EH (cell line): Measurements from ENCODE around the gene VEPH1.

ENCODE experiments used
- DNase-seq: peaks from one replicate; pipeline ENCODE4 v3.0.0-alpha.2; 2015; ENCODE audit warnings: low read depth

VEPH1 gene

DNA sequence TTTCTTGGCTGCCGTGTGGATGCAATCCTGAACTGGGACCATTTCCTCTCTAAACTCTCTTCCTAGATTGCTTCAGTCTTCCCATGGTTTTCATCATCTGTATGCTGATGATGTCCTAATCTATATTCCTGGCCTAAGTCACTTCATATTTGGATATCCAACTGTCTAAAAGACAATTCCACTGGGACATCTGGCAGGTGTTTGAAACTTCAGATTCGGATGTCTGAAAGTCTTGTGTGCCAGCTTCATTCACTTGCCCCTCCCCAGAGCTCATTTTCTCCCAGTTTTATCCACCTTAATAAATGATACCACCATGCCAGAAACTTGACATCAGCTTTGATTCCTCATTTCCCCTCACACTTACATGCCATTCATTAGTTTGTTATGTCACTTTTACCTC lies 201.5 kb downstream of the VEPH1 start:
- no peak for DNase-seq

DNA sequence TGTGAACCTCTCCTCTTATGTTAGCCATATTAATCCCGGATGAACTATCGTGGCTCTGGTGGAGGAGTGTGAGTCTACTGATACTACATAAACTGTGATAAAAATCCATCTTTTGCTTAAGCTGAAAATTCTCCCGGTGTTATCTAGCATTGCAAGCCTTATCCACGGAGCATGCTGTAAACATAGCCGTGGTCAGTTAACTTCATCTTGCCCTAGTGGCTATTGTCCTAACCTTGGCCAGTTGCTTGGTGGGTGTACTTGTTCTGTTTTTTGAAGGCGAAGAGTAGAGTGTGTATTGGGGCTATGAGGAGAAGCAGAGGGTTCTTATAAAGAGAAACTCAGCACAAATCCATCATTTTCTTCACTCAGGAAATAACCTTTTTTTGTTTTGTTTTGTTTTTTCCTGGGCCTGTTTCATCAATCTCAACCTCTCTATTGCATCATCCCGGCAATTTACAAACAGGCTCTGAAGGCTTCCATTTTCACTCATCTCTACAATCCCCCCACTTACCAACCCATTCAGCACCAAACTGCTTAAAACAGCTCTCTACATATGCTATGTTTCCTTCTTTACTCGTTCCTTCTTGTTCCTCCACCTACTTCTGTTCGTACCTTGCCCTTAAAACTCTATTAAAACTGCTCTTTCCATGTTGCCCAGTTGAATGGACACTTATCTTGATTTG lies 202.1 kb downstream of the VEPH1 start:
- DNase-seq = no peak

DNA sequence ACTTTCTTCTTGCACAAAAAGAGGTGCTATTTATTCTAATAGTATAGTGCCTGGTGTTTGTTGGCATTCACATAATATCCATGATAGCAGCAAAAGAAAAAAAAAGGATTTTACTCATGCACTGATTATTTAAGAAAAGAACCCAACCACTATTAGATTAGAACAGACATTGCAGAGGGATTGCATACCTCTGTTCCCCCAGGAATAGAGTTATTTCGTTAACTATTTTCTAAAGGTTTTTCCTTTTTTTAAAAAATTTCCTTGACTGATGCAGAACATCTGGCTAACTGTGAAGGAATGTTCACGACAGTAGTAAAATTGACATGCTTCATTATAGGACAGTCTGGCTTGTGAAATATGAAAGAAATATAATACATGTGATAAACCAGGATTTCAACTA lies 203.1 kb downstream of the VEPH1 start:
- peak; percentile 15 for DNase-seq

DNA sequence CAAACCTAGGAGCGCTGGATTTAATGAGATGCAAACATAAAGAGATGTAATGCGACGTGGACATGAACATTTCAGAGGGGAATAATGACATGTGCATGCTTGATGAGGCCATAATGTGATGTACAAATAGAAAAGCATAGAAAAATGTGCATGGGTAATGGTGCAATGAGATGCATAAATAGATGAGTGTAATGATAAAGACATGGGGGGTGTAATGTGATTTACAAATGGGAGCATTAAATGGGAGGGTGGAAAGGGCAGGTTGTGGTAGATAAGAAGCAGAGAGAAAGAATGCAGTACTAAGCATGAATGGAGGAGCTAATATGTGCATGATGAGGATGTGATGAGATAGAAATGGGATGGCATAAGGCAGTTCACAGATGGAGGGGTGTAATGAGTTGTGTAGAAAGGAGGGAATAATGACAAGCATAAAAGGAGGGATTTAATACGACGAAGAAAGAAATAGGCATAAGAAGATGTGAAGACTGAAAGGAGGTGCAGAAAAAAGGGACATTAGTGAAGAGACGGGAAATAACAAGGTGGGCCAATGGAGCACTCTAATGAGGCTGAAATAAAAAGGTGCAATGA lies 205.8 kb downstream of the VEPH1 start:
- no peak for DNase-seq

DNA sequence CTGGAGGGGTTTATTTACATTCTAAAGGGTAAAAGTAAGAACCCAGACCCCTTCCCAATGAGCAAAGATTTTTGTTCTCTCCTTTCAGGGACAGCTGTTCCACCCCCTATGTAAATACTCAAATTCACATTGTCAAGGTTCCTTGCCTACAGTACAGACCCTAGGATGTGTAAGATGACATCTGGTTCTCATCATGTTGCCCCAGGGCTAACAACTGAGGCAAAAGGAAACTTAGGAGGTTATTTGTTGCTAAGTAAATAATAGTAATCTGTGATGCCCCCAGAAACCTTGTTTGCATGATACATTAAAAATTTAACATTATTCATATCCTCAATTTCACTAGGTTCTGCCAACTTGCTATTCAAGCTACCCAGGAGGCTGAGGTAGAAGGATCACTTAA lies 208.3 kb downstream of the VEPH1 start:
- no peak for DNase-seq

DNA sequence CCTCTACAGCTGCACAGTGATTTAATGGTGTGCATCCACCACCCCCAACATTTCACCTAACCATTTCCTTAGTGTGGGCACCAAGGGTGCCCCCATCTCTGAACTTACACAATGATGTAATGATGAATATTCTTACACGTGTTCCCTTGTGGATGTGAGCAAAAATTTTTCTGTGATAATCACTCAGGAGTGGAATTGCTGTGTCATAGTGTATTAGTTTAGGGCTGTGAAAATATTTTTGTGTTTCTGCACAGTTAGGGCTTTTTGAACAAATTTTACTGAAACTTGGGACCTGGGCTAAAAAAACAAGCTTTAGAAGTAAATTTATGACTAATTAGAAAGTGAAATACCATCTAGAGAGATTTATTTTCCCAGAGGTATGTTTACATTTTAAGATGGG lies 208.7 kb downstream of the VEPH1 start:
- DNase-seq = peak; percentile 37

DNA sequence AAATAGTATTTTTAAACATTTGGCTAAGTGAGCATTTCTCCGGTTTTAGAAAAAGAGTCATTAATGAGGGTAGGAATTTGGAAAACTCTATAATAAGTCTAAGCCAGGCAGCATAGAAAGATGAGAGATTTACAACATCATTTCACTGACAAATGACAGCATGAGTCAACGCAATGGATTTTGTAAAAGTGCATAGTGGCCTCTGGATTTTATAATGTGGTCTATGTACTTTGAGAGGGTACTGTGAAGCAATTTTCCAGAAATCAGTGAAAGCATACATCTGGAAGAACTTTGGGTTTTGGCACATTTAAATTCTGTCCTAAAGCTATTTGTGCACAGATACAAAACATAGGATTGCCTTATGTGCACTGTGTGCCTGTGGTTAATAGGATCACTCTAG lies 212.4 kb downstream of the VEPH1 start:
- peak; percentile 90 for DNase-seq

DNA sequence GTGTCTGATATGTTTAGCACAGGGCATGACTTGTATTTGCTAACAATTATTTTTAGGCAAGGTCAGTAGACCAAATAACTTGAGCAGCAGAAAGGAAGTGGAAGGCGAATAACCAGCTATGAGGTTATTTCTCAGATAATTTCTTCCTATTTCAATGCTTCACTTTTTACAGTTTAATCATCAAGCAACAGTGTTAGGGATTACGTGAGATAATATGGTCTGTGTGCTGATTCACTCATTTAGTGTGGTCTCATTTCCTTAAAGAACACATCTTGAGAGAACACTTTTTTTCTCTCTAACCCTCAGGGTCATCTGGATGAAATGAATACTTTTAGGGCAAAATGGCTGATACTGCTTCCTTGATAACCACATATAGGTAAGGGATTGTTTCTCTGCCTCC lies 217.2 kb downstream of the VEPH1 start:
- DNase-seq = no peak

DNA sequence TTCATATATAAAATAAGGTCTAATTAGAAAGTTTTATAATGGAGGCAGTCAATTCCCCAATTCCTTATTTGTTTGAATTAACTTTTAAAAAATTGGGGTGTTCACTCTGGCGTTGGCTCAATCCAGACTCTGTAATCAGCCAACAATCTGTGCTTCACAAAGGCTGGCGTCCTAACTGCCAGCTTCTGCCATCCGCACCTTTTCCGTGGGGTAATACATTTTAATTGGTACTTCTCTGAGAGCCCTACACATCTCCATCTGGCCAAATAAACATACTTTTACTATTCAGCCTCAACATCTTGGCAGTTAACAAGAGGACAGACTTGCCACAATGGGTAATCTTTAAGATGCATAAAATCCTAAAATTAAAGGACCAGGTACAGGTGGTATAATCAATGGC lies 218.1 kb downstream of the VEPH1 start:
- DNase-seq = no peak

DNA sequence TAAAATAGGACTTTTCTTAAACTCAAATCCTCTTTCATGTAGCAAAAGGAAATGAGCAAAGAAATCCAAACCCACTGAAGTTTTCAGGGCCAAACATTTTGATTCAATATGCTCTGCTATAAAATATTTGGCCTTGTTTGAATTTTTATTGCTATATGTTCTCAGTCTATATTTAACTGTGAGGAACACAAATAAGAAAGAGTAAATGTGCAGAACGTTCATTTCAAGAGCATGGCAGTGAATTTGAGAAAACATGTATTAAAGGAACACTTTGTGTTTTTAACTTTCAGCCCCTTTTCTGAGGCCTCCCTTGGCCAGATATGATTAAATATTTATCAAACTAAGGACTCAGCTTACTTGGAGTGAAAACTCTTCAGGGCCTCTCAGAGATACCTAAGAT lies 218.5 kb downstream of the VEPH1 start:
- DNase-seq = no peak

DNA sequence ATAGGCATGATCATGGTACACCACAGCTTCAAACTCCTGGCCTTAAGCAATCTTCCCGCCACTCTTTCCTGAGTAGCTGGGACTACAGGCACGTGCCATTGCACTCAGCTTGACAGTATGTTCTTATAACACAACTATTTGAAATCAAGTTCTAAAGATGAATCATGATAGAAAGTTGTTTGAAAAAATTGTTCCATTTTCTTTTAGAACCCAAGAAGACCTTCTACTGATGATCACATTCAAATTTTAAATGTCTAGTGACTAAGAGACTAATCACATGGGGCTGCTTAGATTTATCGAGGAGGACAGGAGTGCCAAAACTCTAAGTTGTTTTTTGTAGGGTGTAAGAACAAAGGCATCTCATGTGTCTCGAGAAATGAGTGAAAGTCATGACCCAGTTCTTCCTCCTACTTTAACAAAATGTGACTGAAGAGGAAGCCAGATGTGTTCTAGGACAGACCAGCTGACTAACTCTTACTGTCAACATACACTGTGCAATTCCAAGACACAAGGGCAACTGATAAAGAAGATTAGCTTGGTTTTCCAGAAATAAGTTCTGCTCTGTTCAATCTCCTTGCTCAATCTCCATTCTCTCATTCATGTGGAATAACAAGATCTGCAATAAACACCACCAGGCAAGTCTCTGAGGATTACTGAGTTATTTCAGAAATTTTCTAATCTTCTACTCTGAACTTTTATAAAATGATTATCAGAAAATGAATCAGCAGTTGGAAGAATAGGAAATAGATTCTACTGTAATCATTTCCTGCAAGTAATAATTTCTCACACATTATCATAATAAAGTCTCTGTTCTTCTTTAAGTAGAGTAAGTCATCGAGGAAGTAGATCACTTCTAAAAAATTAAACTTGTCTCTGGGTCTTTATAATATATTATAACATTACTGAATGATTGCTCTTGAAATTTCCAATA lies 220.7 kb downstream of the VEPH1 start:
- peak; percentile 96 for DNase-seq

DNA sequence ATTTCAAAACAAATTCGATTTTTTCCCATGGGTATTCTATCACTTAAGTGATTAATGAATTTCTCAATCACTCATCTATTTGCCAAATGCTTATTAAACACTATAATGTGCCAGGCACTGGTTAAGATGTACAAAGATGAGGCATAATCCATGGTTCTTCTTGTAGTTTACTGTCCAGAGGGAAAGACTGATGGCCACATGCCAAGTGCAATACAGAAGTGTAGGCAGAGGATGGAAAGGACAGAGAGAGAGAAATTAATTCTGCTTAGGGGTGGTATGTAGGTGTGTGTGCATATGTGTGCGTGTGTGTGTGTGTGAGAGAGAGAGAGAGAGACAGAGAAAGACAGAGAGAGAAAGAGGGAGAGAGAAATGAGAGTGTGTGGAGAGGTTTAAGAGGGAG lies 222.4 kb downstream of the VEPH1 start:
- peak; percentile 31 for DNase-seq

DNA sequence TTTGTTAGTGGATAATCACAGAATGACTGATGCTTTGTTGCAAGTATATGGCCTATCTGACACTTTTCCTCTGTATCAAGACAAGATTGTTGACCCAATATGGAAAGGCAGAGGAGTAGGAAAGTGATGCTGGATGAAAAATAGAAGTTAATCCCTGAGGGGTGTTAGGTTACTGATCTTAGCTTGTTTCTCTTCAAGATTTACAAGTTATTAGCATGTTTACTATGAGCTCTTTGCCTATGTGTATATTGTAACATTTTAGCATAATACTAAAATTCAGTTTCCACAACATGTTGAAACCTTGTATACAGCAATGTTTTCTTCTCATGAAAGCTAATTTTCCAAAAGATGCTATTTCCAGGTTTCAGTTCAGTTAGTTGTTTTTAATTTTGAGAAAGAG lies 222.9 kb downstream of the VEPH1 start:
- no peak for DNase-seq

DNA sequence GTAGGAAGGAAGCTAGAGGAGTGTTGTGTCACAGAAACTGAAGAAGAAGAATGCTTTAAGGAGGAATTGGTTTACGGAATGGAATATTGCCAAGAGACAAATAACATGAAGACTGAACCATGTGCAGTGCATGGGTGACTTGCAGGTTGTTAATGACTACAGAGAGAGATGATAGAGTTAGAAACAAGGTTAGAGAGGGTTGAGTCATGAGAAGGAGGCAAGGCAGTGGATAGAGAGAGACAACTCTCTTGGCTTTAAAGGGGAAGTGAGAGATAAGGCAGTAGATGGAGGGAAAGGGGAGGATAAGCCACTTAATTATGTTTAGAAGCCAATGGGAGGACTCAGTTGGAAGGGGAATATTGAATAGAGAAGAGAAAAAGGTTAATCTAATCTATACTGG lies 224.0 kb downstream of the VEPH1 start:
- DNase-seq = no peak

DNA sequence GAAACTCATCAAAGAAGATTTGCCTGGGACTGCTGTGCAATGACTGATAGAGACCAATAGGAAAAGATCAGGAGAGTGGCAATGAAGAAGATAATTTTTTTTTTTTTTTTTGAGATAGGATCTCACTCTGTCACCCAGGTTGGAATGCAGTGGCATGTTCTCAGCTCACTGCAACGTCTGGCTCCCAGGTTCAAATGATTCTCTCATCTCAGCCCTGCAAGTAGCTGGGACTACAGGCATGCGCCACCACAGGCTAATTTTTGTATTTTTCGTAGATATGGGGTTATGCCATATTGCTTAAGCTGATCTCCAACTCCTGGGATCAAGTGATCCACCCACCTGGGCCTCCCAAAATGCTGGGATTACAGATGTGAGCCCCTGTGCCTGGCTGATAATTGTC lies 226.4 kb downstream of the VEPH1 start:
- DNase-seq = no peak

DNA sequence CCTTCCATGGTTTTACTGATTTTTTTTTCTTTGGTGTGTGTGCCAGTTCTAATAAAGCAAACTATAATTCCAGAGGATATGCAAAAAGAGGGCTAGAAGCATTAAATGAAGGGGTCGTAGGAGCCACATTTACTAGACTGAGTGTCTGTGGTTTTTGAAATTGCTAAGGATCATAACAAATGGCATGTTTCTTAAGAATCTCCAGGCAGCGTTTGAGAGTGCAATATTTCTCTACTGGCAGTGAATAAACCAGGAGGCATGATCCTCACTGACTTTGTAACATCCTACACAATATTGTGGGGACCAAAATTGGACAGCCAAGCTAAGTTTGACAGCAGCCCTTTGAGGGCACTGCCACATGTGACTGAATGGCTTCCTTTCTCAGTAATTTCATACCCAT lies 227.4 kb downstream of the VEPH1 start:
- no peak for DNase-seq

DNA sequence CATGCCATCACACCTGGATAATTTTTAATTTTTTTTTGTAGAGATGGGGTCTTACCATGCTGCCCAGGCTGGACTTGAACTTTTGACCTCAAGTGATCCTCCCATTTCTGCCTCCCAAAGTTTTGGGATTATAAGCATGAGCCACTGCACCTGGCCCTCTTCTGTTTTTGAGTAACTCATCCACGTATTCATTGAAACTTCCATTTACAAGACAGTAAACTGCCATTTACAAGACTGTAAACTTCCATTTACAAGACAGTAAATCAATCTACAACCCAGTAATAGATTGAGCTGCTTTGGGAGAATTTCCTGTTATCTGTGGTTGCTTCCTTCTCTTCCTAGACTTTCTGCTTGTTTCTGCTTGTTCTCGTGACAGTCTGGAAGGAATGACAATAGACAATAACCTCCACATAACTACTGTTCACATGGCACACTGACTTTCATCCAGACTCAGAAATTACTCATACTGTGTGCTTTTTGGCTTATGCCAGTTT lies 228.5 kb downstream of the VEPH1 start:
- peak; percentile 33 for DNase-seq

DNA sequence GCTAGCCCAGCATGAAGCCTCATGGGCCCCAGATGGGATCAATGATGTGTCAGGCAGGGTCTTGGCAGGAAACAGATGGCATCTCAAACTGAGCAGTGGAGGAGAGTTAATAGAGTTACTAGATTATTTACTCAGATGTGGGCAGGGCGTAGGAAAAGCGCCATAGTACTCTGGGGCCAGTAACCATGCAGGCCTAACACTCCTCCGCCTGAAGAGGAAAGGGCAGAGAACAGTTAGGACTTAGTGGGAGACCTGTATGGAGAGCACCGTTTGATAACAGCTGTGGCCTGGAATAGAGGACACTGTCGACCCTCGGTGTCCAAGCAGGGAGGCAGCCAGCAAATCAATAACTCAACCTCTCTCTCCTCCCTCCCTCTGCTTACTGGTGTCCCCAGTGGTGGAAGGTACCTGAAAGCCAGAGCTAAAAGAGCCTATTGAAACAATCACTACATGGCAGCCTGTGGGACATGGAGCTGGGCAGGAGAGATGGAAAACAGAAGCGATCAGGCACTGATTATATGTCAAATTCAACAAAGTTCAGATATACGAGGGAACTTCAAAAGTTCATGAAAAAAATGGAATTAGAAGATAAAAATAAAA lies 231.8 kb downstream of the VEPH1 start:
- no peak for DNase-seq

DNA sequence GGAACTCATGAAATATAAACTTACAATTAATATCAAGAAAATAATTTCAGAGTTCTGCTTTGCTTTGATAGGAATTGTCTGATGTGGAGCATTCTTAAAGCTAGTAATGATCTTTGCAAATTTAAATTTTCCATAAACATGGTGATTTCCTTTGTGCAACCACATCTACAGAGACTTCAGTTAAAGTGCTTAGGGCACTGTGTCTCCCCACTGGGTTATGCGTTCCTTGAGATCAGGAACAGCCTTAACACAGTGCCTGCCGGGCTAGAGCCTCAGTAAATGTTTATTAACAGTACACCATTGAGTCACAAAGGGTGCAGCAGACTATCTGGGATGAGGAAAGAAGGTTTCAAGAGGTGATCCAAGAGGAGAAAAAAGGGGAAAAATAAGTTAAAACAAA lies 235.2 kb downstream of the VEPH1 start:
- no peak for DNase-seq

DNA sequence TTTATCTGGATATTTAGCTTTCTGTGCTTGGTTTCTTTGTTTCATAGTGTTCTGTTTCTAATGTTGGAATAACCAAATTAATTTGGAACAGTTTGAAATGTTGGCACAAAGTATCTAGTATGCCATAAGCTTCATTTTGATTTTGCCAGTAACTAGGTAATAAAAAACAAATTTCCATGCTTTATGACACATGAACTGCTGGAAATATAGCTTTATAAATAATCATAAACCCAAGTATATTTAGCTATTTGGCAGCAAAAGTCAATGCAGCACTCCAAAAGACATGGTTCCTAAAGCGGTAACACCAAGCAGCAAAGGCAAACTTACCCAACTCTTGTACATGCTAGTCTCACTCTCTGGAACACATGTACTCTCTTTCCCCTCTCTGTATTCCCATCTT lies 237.3 kb downstream of the VEPH1 start:
- DNase-seq = no peak

DNA sequence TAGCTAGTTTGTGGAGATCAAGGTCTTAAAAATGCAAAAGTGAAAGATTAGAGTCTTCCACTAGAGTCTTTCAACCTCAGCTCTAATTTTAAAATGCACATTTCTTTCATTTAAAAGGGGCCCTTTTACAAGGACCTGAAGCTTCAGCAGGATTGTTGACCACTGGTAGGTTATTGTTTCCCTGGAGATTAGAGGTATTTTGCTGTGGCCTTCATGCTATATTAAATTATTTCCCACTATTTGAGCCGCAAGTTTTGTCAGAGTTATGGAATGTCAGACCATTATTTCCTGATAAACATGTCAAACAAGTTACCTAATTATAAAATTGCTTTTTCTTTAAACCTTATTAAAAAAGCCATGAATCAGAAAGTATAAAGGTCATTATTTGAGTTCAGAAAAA lies 240.2 kb downstream of the VEPH1 start:
- peak; percentile 43 for DNase-seq

DNA sequence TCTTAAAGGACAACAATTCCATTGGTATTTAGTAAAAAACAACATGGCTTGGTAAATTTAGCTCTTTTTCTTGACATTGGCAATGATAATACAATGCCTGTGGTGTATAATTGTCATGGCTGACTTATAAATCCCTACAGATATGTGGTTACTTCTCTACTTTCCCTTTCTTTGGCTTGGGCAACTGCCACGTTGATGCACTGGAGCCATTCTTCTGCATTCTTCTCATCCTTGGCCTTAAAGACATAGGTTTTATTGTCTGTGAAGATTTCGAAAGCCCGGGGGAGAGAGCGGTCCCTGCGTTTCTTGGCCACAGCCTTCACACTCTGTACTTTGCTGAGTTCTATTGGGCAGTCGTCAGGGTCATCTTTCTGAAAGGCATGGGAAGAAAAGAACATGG lies 242.2 kb downstream of the VEPH1 start:
- peak; percentile 92 for DNase-seq

DNA sequence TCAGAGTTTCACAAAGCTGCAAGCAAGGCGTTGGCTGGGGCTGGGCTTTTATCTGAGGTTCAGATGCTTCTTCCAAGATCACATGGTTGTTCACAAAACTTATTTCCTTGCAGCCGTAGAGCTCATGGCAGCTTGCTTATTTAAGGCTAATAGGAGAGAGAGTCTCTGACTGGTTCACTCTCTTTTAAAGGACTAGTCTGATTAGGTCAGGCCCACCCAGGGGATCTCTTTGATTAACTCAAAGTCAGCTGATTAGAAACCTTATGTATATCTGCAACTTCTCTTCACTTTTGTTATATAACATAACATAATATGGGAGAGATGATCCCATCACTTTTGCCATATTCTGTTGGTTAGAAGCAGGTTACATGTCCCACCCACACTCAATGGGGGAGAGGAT lies 243.4 kb downstream of the VEPH1 start:
- DNase-seq = no peak
